Testis (tissue), 3 donors: ENCODE measurements around the gene CCM2L. TPM values are rescaled to one million over a fixed set of nuclear protein-coding genes. Genes with fewer than 3 reads are reported as not detected.

Experiments
- DNase-seq: peaks from one replicate; pipeline ENCODE4 v3.0.0-alpha.2; 2019
- H3K27ac ChIP-seq, 2 donors: fragments of 200-600 bp; sonication (generic); one replicate each; pipeline ENCODE4 v1.5.1; 2019
- H3K27me3 ChIP-seq: fragments of 200-600 bp; sonication (generic); one replicate; pipeline ENCODE4 v1.5.1; 2019
- H3K36me3 ChIP-seq: fragments of 200-600 bp; sonication (generic); one replicate; pipeline ENCODE4 v1.5.1; 2017; ENCODE audit warnings: low read depth; ENCODE audit errors: missing control alignments
- H3K4me1 ChIP-seq: fragments of 200-600 bp; sonication (generic); one replicate; pipeline ENCODE4 v1.5.1; 2019
- H3K4me3 ChIP-seq, 2 donors: fragments of 200-600 bp; sonication (generic); one replicate each; pipeline ENCODE4 v1.5.1; 2017 to 2019
- H3K9me3 ChIP-seq: fragments of 200-600 bp; sonication (generic); one replicate; pipeline ENCODE4 v1.5.1; 2017
- CTCF ChIP-seq, 3 experiments: fragments of 450-650 bp in 2 of 3; fragments of 200-600 bp in 1 of 3; sonication (generic) in 1 of 3; IDR thresholded peaks; one replicate each; pipeline ENCODE4 v1.5.1; 2016 to 2019; ENCODE audit warnings: antibody characterized with exemption in 3 of 3, mild to moderate bottlenecking in 2 of 3, moderate library complexity in 1 of 3
- POLR2A ChIP-seq: fragments of 450-650 bp; IDR thresholded peaks from one replicate; pipeline ENCODE4 v1.6.1; 2017; ENCODE audit warnings: antibody characterized with exemption, mild to moderate bottlenecking, moderate library complexity
- WGBS, 2 donors: methylation state at CpG; one replicate each; pipeline ENCODE4 v1.1.5; 2018; 5-methylcytosine and 5-hydroxymethylcytosine counted together
- intact Hi-C: fragments of 100-400 bp; cut with DNase I; formaldehyde crosslinking; loops from one replicate; pipeline ENCODE4 v1.15.1; 2023; ENCODE audit warnings: low total_unique reads
- polyA plus RNA-seq: library from polyadenylated mRNA; stranded (reverse); fragments of 350-450 nt; fragmentation: Illumina TruSeq; extraction: RNeasy Lipid Tissue Mini Kit (QIAGEN cat#74804); gene quantifications from one replicate; pipeline ENCODE4 v1.2.3, GENCODE V29; 2014; ENCODE audit warnings: low read depth, low replicate concordance; ENCODE audit not compliant: insufficient read depth
- total RNA-seq, 2 donors: library from RNA; depleted of rRNA; stranded (reverse); fragments of >200 nt; gene quantifications; one replicate each; pipeline ENCODE4 v1.2.3, GENCODE V29; 2016

Gene CCM2L
- total and polyA plus RNA-seq, 3 donors from 2014 or later, result 2.7 to 3.5 (median 3.0) TPM

- Histone ChIP-seq H3K4me3 (no peak overlapping the region), H3K27me3 (no peaks in the 10 kb centered on the region), H3K9me3 (no peaks in the 10 kb centered on the region), H3K4me1 (no peaks in the 10 kb centered on the region), H3K36me3 (no peaks in the 10 kb centered on the region), H3K27ac (no peak overlapping the region)
- no peak for TF ChIP-seq POLR2A
- no peak for TF ChIP-seq CTCF (IDR thresholded peaks at IDR 0.05)
- intact Hi-C loops, result no loop called here
- 84 to 85% methylated on average over 17 of the region's 17 CpGs for whole genome bisulfite sequencing, 2 donors
- DNase-seq, result no peak
Measured at GRCh38 chr20:32071395-32072167, 61.3 kb downstream of the CCM2L start.

- 81 to 82% methylated on average over 6 of the region's 6 CpGs for WGBS, 2 donors
Measured at GRCh38 chr20:32072168-32072750, 62.0 kb downstream of the CCM2L start.

GRCh38 chr20:32075534-32075933 is 65.3 kb downstream of the CCM2L start:
- H3K36me3 ChIP-seq, result no peaks in the 10 kb centered on the region
- intact Hi-C loops, result no loop called here
- DNase-seq, result no peak
- H3K27me3 ChIP-seq, result no peaks in the 10 kb centered on the region
- no peaks in the 10 kb centered on the region for H3K4me1 ChIP-seq
- no peak for TF ChIP-seq POLR2A
- no peak for TF ChIP-seq CTCF (IDR thresholded peaks at IDR 0.05)
- no peaks in the 10 kb centered on the region for H3K9me3 ChIP-seq
- H3K27ac ChIP-seq, result no peak overlapping the region
- WGBS, 2 donors, result 93 to 100% methylated on average over 1 of the region's 1 CpG
- no peak overlapping the region for H3K4me3 ChIP-seq

More at GRCh38 chr20:32072168-32072750, 62.0 kb downstream of the CCM2L start:
- intact Hi-C loops, result no loop called here
- no peak for DNase-seq
- H3K4me3 ChIP-seq, result no peak overlapping the region
- no peaks in the 10 kb centered on the region for H3K27me3 ChIP-seq
- no peak for TF ChIP-seq POLR2A
- H3K9me3 ChIP-seq, result no peaks in the 10 kb centered on the region
- H3K27ac ChIP-seq, result no peak overlapping the region
- no peaks in the 10 kb centered on the region for H3K4me1 ChIP-seq
- no peaks in the 10 kb centered on the region for H3K36me3 ChIP-seq

- no peaks in the 10 kb centered on the region for H3K36me3 ChIP-seq
- DNase-seq, result no peak
- H3K4me1 ChIP-seq, result no peaks in the 10 kb centered on the region
- no peak overlapping the region for H3K4me3 ChIP-seq
- no peaks in the 10 kb centered on the region for H3K9me3 ChIP-seq
- TF ChIP-seq POLR2A, result no peak
- TF ChIP-seq CTCF (IDR thresholded peaks at IDR 0.05), result no peak
- H3K27me3 ChIP-seq, result no peaks in the 10 kb centered on the region
- 74 to 77% methylated on average over 4 of the region's 4 CpGs for WGBS, 2 donors
- H3K27ac ChIP-seq, result no peak overlapping the region
- intact Hi-C loops, result no loop called here
Measured at GRCh38 chr20:32077190-32077589, 67.0 kb downstream of the CCM2L start.

GRCh38 chr20:32078322-32078721 is 68.1 kb downstream of the CCM2L start:
- Histone ChIP-seq H3K27me3 (no peaks in the 10 kb centered on the region), H3K9me3 (no peaks in the 10 kb centered on the region), H3K27ac (no peak overlapping the region), H3K4me1 (no peaks in the 10 kb centered on the region), H3K36me3 (no peaks in the 10 kb centered on the region), H3K4me3 (no peak overlapping the region)
- no peak for DNase-seq
- intact Hi-C loops, result no loop called here
- TF ChIP-seq POLR2A (no peak), CTCF (IDR thresholded peaks at IDR 0.05) (no peak)
- WGBS, 2 donors, result 77 to 94% methylated on average over 5 of the region's 5 CpGs
